Esophagus muscularis mucosa (tissue), 4 donors: ENCODE measurements around the gene PARS2.

Source experiments
- EP300 ChIP-seq: sonication (generic); formaldehyde crosslinking; IDR thresholded peaks from one replicate; pipeline ENCODE4 v1.6.1; 2017; ENCODE audit warnings: antibody characterized with exemption
- POLR2AphosphoS5 ChIP-seq, 2 donors: sonication (generic); formaldehyde crosslinking; IDR thresholded peaks; one replicate each; pipeline ENCODE4 v1.6.1; 2017; ENCODE audit warnings: antibody characterized with exemption in 2 of 2
- TF ChIP-seq, protein P1 (sequence below), 3 experiments: fragments of 200-600 bp in 2 of 3; fragments of 450-650 bp in 1 of 3; sonication (generic) in 2 of 3; IDR thresholded peaks; one replicate each; pipeline ENCODE4 v1.5.1; 2017 to 2019; ENCODE audit warnings: antibody characterized with exemption in 3 of 3, mild to moderate bottlenecking in 2 of 3, moderate library complexity in 1 of 3

DNA sequence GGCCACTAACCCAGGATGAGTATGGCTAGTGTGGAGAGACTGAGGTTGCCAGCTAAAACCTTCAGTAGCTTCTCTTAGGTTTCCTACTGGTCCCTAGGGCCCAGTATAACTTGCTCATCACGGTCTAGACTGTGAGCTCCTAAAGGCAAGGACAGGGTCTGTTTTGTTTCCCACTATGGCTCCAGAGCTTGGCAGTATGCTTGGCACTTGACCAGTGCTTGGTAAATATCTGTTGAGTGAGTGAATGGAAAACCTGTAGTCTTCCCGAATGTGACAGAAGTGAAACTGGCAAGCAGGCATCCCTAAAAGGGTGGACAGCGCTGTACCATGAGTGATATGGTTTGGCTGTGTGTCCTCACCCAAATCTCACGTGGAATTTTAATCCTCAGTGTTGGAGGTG lies 13.1 kb upstream of the PARS2 start:
- TF ChIP-seq, protein P1, sequence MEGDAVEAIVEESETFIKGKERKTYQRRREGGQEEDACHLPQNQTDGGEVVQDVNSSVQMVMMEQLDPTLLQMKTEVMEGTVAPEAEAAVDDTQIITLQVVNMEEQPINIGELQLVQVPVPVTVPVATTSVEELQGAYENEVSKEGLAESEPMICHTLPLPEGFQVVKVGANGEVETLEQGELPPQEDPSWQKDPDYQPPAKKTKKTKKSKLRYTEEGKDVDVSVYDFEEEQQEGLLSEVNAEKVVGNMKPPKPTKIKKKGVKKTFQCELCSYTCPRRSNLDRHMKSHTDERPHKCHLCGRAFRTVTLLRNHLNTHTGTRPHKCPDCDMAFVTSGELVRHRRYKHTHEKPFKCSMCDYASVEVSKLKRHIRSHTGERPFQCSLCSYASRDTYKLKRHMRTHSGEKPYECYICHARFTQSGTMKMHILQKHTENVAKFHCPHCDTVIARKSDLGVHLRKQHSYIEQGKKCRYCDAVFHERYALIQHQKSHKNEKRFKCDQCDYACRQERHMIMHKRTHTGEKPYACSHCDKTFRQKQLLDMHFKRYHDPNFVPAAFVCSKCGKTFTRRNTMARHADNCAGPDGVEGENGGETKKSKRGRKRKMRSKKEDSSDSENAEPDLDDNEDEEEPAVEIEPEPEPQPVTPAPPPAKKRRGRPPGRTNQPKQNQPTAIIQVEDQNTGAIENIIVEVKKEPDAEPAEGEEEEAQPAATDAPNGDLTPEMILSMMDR (IDR thresholded peaks at IDR 0.05): no peak
- TF ChIP-seq EP300 (no peak), POLR2AphosphoS5 (IDR thresholded peaks at IDR 0.05) (no peak)
